ENCODE measurements around the gene EPB41L2. TPM values are rescaled to one million over a fixed set of nuclear protein-coding genes. Genes with fewer than 3 reads are reported as not detected.

Gene EPB41L2
- total RNA-seq, 4 donors from 2014 or later = 57.2 to 116 (median 85.2) TPM

DNA sequence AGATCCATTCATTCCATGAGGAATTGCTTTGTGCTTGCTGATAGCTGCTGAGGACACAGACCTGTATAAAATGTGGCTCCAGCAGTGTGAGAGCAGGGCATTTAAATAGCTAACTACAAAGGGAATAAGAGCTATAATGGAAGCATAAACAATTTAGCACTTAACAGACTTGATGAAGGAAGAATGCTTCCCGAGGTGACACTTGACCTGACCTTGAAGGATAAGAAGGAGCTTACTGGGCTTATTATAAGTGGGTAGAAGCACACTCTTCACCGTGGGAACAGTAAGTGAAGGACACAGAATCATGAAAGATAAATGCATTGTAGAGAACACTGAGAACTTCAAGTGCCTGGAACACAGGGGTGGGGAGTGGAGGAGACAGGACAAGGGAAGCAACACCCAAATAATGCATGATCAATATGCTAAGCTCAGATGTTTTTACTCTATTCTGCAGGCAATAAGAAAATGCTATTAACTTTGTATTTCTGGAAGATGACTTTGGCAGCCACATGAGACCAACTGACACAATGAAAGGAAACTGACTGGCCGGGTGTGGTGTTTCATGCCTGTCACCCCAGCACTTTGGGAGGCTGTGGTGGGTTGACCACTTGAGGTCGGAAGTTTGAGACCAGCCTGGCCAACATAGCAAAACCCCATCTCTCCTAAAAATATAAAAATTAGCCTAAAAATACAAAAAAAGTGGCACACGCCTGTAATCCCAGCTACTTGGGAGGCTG, 84.2 kb downstream of the EPB41L2 start:
- ATAC-seq = no peak
- Histone ChIP-seq H3K4me1 (peaks cover 0 to 44% (median 3%) of the 10 kb centered on the region in 3 donors), H3K27ac (peak overlapping the region in 1 of 4 donors; percentile 6)

DNA sequence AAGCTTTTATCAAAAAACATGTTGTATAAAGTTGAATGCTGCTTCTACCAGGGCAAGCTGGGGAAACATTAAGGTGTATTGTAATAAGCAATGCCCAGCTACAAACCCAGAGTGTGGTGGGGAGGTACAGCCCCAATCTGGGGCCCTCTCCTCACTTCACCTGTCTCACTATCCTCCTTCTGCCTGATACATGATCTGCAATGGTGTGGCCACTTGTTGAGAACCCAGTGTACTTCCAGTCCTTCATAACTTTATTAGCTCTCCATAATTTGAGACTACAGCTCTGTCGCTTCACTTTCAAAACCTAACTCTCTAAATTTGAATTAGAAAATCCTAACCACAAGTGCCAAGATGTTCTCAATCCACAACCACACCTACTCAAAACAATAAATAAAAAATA, 84.9 kb downstream of the EPB41L2 start:
- TF ChIP-seq, protein P1, sequence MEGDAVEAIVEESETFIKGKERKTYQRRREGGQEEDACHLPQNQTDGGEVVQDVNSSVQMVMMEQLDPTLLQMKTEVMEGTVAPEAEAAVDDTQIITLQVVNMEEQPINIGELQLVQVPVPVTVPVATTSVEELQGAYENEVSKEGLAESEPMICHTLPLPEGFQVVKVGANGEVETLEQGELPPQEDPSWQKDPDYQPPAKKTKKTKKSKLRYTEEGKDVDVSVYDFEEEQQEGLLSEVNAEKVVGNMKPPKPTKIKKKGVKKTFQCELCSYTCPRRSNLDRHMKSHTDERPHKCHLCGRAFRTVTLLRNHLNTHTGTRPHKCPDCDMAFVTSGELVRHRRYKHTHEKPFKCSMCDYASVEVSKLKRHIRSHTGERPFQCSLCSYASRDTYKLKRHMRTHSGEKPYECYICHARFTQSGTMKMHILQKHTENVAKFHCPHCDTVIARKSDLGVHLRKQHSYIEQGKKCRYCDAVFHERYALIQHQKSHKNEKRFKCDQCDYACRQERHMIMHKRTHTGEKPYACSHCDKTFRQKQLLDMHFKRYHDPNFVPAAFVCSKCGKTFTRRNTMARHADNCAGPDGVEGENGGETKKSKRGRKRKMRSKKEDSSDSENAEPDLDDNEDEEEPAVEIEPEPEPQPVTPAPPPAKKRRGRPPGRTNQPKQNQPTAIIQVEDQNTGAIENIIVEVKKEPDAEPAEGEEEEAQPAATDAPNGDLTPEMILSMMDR (IDR thresholded peaks at IDR 0.05) = no peak
- TF ChIP-seq POLR2AphosphoS5 (IDR thresholded peaks at IDR 0.05) = no peak
- H3K9me3 ChIP-seq = no peaks in the 10 kb centered on the region
- H3K27ac ChIP-seq = no peak overlapping the region
- H3K4me1 ChIP-seq = peaks cover 0 to 44% (median 3%) of the 10 kb centered on the region in 3 donors
- H3K27me3 ChIP-seq = no peaks in the 10 kb centered on the region
- H3K36me3 ChIP-seq = no peaks in the 10 kb centered on the region
- no peak for ATAC-seq
- 94 to 100% methylated on average over 1 of the region's 1 CpG for WGBS, 2 donors (ENCODE audit: low coverage in 1 of 2)
- no peak overlapping the region for H3K4me3 ChIP-seq

More for the DNA sequence above, 84.2 kb downstream of the EPB41L2 start:
- Histone ChIP-seq H3K27me3 (no peaks in the 10 kb centered on the region), H3K4me3 (no peak overlapping the region), H3K36me3 (no peaks in the 10 kb centered on the region), H3K9me3 (no peaks in the 10 kb centered on the region)
- TF ChIP-seq POLR2A (IDR thresholded peaks at IDR 0.05) (no peak), POLR2AphosphoS5 (IDR thresholded peaks at IDR 0.05) (no peak), EP300 (IDR thresholded peaks at IDR 0.05) (no peak)
- TF ChIP-seq, protein P1 (IDR thresholded peaks at IDR 0.05) = no peak
- WGBS, 2 donors (ENCODE audit: low coverage in 1 of 2) = 54 to 56% methylated on average over 2 to 5 of the region's 5 CpGs

DNA sequence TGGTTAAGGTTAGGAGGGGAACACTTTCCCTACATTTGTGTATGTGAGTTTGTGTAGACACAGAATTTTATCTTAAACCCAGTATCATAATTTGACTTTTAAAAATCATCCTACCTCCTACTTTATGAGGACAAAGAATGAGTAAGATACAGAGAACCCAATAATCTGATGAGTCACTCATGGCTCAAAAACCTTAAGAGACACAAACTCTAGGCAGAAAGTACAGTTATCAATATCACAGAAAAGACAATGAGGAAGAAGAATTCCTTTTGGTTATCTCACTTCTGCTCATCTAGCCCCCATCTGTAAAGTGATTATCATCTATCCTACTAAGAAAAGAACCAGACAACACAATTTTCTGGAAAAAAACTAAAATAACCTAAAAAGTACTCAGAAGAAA, 87.7 kb downstream of the EPB41L2 start:
- Histone ChIP-seq H3K9me3 (no peaks in the 10 kb centered on the region), H3K36me3 (no peaks in the 10 kb centered on the region), H3K4me1 (peaks cover 0 to 31% (median 0%) of the 10 kb centered on the region in 3 donors), H3K4me3 (no peak overlapping the region), H3K27me3 (no peaks in the 10 kb centered on the region), H3K27ac (no peak overlapping the region)
- no peak for ATAC-seq
- TF ChIP-seq, protein P1 (IDR thresholded peaks at IDR 0.05) = no peak
- no peak for TF ChIP-seq EP300 (IDR thresholded peaks at IDR 0.05)
- no peak for TF ChIP-seq POLR2A (IDR thresholded peaks at IDR 0.05)
- TF ChIP-seq POLR2AphosphoS5 (IDR thresholded peaks at IDR 0.05) = no peak

DNA sequence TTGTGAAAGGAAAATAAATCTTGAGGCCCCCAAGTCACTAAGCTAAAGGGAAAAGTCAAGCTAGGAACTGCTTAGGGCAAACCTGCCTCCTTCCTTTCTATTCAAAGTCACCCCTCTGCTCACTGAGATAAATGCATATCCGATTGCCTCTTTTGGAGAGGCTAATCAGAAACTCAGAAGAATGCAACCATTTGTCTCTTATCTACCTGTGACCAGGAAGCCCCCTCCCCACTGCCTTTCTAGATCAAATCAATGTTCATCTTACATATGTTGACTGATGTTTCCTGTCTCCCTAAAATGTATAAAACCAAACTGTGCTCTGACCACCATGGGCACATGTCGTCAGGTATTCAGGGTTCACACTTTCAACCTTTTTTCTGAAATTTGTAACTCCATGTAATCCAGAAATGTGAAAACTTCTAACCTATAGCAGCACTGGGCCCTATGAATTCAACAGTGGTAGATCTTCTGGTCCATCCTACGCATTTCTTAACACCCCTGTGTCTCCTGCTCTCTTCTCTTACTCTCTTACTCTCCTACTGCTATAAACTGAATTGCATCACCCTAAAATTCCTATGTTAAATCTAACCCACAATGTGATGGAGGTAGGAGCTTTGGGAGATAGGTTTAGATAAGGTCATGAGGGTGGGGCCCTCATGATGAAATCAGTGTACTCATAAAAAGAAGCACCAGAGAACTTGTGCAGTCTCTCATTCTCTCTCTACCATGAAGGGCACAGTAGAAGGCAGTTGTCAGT, 89.3 kb downstream of the EPB41L2 start:
- H3K36me3 ChIP-seq = no peaks in the 10 kb centered on the region
- ATAC-seq = no peak
- no peak for TF ChIP-seq EP300 (IDR thresholded peaks at IDR 0.05)
- TF ChIP-seq POLR2A (IDR thresholded peaks at IDR 0.05) = no peak
- no peak for TF ChIP-seq POLR2AphosphoS5 (IDR thresholded peaks at IDR 0.05)
- TF ChIP-seq, protein P1 (IDR thresholded peaks at IDR 0.05) = no peak
- no peaks in the 10 kb centered on the region for H3K27me3 ChIP-seq
- peaks cover 0 to 32% (median 2%) of the 10 kb centered on the region in 3 donors for H3K4me1 ChIP-seq
- WGBS, 2 donors (ENCODE audit: low coverage in 1 of 2) = 92 to 94% methylated on average over 3 of the region's 3 CpGs
- H3K27ac ChIP-seq = no peak overlapping the region
- no peak overlapping the region for H3K4me3 ChIP-seq
- H3K9me3 ChIP-seq = no peaks in the 10 kb centered on the region
